ENCODE data around the gene DAPK1.

GRCh38 chr9:87500491-87501270 is 3.0 kb downstream of the DAPK1 start:
- no peak for TF ChIP-seq CTCF (IDR thresholded peaks at IDR 0.05)
- no peak for TF ChIP-seq POLR2AphosphoS5 (IDR thresholded peaks at IDR 0.05)
- TF ChIP-seq POLR2A (IDR thresholded peaks at IDR 0.05) = no peak

Data from suprapubic skin (tissue), 4 donors.